ENCODE data around the gene SYCP3. TPM values are rescaled to one million over a fixed set of nuclear protein-coding genes. Genes with fewer than 3 reads are reported as not detected.

The SYCP3 gene
- total RNA-seq, 2 donors from 2014 or later, result 2.4 to 2.9 TPM

Other genes starting within 250 kb of the SYCP3 start
- not detected for gene MYBPC1, start 144.5 kb downstream of the SYCP3 start, total RNA-seq
- 10 to 100 TPM in 1 of 2 donors, 1 to 10 TPM in 1; 5.3 to 21.0 TPM for gene CHPT1, start 41.8 kb downstream of the SYCP3 start, total RNA-seq
- 100 to 1,000 TPM; 139 to 186 TPM for gene GNPTAB, start 91.5 kb upstream of the SYCP3 start, total RNA-seq
- 10 to 100 TPM; 24.5 to 63.0 TPM for gene DRAM1, start 138.1 kb upstream of the SYCP3 start, total RNA-seq

Data from natural killer cell treated with Interleukin-12 subunit alpha and Interleukin-12 subunit beta and Interleukin-15 and Interleukin-18, amount 100 ng/mL, for 72 hours (primary cell).